Measurements from ENCODE around the gene COPZ1.

The COPZ1 gene

GRCh38 chr12:54294953-54295566 is 29.9 kb upstream of the COPZ1 start:
- H3K4me3 ChIP-seq (replicated peaks; ENCODE audit: low read depth, low read length) = no peak overlapping the region
- TF ChIP-seq CTCF (IDR thresholded peaks at IDR 0.05; ENCODE audit: insufficient read depth, low read length, poor library complexity, severe bottlenecking) = no peak
- no peak for DNase-seq (ENCODE audit: extremely low read depth, insufficient read length)
- H3K27me3 ChIP-seq (replicated peaks; ENCODE audit: control insufficient read depth, insufficient read depth, low read length) = peaks cover 3% of the 10 kb centered on the region
- no peaks in the 10 kb centered on the region for H3K36me3 ChIP-seq (ENCODE audit: control insufficient read depth, insufficient read depth, low read length)

DNA sequence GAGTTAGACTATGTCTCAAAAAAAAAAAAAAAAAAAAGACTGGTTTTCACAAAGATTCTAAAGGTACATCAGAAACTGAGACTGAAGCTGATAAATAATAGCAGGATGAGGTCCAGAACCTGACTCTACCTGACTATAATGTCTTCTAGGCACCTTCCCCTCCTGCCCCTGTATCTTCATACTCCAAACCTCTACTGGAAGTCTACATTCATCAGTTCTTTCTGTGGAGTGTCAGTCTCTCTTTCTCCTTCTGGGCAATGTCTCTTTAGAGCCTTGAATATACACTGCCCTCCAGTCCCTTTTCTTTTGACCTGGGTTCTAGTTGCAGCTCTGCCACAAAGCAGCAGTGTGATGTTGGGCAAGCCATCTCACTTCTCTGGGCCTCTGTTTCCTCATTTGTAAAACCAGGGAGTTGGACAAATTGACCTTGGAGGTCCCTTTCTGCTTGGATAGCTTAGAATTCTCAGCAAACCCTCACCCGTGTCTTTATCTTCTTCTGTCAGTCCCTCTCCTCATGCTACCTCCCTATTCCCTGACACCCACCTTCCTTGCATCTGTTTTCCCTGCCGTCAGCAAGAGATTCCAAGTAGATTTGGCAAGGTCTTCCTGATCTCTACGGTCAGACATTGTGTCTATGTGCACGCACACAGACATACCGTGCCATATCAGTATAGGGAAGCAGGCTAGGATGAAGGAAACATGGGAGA is 28.4 kb upstream of the COPZ1 start:
- no peak for DNase-seq (ENCODE audit: extremely low read depth, insufficient read length)
- H3K27me3 ChIP-seq (replicated peaks; ENCODE audit: control insufficient read depth, insufficient read depth, low read length) = peaks cover 7% of the 10 kb centered on the region
- TF ChIP-seq CTCF (IDR thresholded peaks at IDR 0.05; ENCODE audit: insufficient read depth, low read length, poor library complexity, severe bottlenecking) = no peak
- no peaks in the 10 kb centered on the region for H3K36me3 ChIP-seq (ENCODE audit: control insufficient read depth, insufficient read depth, low read length)
- H3K4me3 ChIP-seq (replicated peaks; ENCODE audit: low read depth, low read length) = no peak overlapping the region

DNA sequence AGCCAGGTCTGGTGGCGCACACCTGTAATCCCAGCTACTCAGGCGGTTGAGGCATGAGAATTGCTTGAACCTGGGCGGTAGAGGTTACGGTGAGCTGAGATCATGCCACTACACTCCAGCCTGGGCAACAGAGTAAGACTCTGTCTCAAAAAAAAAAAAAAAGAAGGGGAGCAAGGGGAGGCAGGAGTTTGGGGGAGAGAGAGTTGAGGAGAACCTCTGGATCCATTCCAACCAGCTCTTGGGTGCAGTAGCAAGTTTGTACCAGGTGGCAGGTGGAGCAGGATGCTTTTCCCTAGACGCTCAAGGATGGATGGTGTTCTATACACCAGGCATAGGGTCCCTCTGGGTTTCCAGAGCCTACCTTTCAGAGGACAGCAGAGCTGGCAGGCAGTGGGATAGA is 26.0 kb upstream of the COPZ1 start:
- Histone ChIP-seq H3K4me3 (replicated peaks; ENCODE audit: low read depth, low read length) (no peak overlapping the region), H3K27me3 (replicated peaks; ENCODE audit: control insufficient read depth, insufficient read depth, low read length) (peaks cover 10% of the 10 kb centered on the region), H3K36me3 (ENCODE audit: control insufficient read depth, insufficient read depth, low read length) (no peaks in the 10 kb centered on the region)
- no peak for DNase-seq (ENCODE audit: extremely low read depth, insufficient read length)
- no peak for TF ChIP-seq CTCF (IDR thresholded peaks at IDR 0.05; ENCODE audit: insufficient read depth, low read length, poor library complexity, severe bottlenecking)

DNA sequence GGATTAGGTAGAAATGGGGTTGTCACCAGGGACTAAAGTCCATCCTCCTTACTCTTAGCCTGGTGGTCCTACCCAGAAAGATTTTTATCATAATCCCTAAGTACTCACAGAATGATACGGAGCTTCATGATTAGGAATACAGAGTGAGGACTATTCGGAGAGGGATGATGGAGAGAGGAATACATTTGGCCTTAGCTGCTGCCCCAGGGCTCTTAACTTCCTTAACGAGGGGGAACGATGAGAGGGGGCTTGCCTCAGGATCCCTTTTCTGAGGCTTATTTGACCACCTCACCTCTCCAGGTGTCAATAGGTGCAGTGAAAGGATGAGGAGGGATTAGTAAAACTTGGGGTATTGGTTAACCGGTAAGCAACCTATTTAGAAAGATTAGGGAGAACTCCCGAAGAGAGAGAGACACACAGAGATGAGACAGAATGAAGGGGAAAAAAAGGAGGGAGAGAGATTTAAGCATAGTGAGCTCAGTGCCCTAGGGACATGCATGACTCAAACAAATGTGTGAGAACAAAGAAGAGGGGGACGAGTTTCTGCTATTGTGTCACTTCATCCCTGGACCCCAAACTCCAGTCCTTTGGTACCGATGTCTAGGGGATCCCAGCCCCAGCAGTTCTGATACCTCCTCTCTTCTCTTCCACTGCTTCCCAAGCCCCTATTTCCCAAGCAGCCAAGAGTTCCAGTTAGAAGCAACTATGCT is 25.3 kb upstream of the COPZ1 start:
- Histone ChIP-seq H3K36me3 (ENCODE audit: control insufficient read depth, insufficient read depth, low read length) (no peaks in the 10 kb centered on the region), H3K4me3 (replicated peaks; ENCODE audit: low read depth, low read length) (no peak overlapping the region), H3K27me3 (replicated peaks; ENCODE audit: control insufficient read depth, insufficient read depth, low read length) (peaks cover 10% of the 10 kb centered on the region)
- DNase-seq (ENCODE audit: extremely low read depth, insufficient read length) = no peak
- TF ChIP-seq CTCF (IDR thresholded peaks at IDR 0.05; ENCODE audit: insufficient read depth, low read length, poor library complexity, severe bottlenecking) = no peak

DNA sequence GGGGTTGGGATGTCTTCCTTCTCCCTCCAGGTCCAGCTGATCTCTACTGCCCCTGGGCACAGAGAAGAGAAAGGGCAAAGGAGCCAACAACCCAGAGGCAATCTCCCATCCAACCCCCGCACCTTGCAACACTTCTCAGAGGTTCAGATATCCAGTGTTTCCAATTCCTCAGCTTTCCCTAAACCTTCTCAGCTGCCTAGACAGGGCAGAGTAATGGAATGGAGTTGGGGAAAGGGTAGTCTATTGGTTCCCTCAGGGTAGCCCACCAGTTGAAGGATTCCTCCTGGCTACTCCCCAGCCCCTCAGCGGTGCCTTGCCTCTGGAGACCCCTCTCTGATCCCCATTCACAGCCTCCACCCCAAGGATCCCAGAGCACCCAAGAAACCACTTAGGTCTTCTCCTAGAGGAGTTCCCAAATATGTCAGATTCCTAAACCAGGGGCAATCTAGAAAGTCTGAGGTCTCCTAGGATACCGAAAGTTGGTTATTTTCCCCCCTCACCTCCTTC is 24.7 kb upstream of the COPZ1 start:
- TF ChIP-seq CTCF (IDR thresholded peaks at IDR 0.05; ENCODE audit: insufficient read depth, low read length, poor library complexity, severe bottlenecking) = no peak
- Histone ChIP-seq H3K27me3 (replicated peaks; ENCODE audit: control insufficient read depth, insufficient read depth, low read length) (peaks cover 10% of the 10 kb centered on the region), H3K36me3 (ENCODE audit: control insufficient read depth, insufficient read depth, low read length) (no peaks in the 10 kb centered on the region), H3K4me3 (replicated peaks; ENCODE audit: low read depth, low read length) (no peak overlapping the region)
- DNase-seq (ENCODE audit: extremely low read depth, insufficient read length) = no peak

Measured in GM06990 (cell line).